Tibial nerve (tissue), 4 donors: ENCODE measurements around the gene METRNL. TPM values are rescaled to one million over a fixed set of nuclear protein-coding genes. Genes with fewer than 3 reads are reported as not detected.
A peak's percentile ranks its signal among the peaks of the same experiment; 100 is the strongest.

Experiments used
- DNase-seq, 2 donors: peaks; one replicate each; pipeline ENCODE4 v3.0.0-alpha.2; 2019; ENCODE audit warnings: low spot score in 2 of 2
- H3K27ac ChIP-seq, 4 donors: fragments of 200-600 bp; sonication (generic) in 3 of 4; one replicate each; pipeline ENCODE4 v1.5.1; 2017 to 2019; ENCODE audit warnings: mild to moderate bottlenecking in 1 of 4
- H3K27me3 ChIP-seq, 2 donors: fragments of 200-600 bp; sonication (generic) in 1 of 2; one replicate each; pipeline versions ENCODE4 v1.5.1 to v1.6.0; 2017 to 2019
- H3K36me3 ChIP-seq, 3 donors: fragments of 200-600 bp; sonication (generic); one replicate each; pipeline ENCODE4 v1.5.1; 2018 to 2019
- H3K4me1 ChIP-seq, 4 donors: fragments of 200-600 bp; sonication (generic) in 3 of 4; one replicate each; pipeline ENCODE4 v1.5.1; 2017 to 2019
- H3K4me3 ChIP-seq, 4 donors: fragments of 200-600 bp; sonication (generic) in 3 of 4; one replicate each; pipeline ENCODE4 v1.5.1; 2017 to 2019; ENCODE audit warnings: mild to moderate bottlenecking in 1 of 4, moderate library complexity in 1 of 4
- H3K9me3 ChIP-seq, 4 donors: fragments of 200-600 bp; sonication (generic) in 3 of 4; one replicate each; pipeline ENCODE4 v1.5.1; 2017 to 2019
- EP300 ChIP-seq, 2 donors: sonication (generic); formaldehyde crosslinking; IDR thresholded peaks; one replicate each; pipeline ENCODE4 v1.6.1; 2017; ENCODE audit warnings: antibody characterized with exemption in 2 of 2, mild to moderate bottlenecking in 1 of 2
- POLR2A ChIP-seq, 2 donors: fragments of 450-650 bp; IDR thresholded peaks; one replicate each; pipeline ENCODE4 v1.6.1; 2017; ENCODE audit warnings: antibody characterized with exemption in 2 of 2, mild to moderate bottlenecking in 2 of 2, moderate library complexity in 2 of 2
- WGBS, 2 donors: methylation state at CpG; one replicate each; pipeline ENCODE4 v1.1.5; 2018; 5-methylcytosine and 5-hydroxymethylcytosine counted together
- total RNA-seq, 4 donors: library from RNA; depleted of rRNA; stranded (reverse); fragments of >200 nt; gene quantifications; one replicate each; pipeline ENCODE4 v1.1.0, GENCODE V29; 2016
- TF ChIP-seq, protein P1 (sequence below), 5 experiments: fragments of 200-600 bp in 3 of 5; fragments of 450-650 bp in 2 of 5; sonication (generic) in 3 of 5; IDR thresholded peaks; one replicate each; pipeline ENCODE4 v1.5.1; 2016 to 2019; ENCODE audit warnings: antibody characterized with exemption in 5 of 5, mild to moderate bottlenecking in 3 of 5, moderate library complexity in 2 of 5

METRNL gene
- total RNA-seq, 4 donors from 2014 or later: 112 to 162 (median 147) TPM

DNA sequence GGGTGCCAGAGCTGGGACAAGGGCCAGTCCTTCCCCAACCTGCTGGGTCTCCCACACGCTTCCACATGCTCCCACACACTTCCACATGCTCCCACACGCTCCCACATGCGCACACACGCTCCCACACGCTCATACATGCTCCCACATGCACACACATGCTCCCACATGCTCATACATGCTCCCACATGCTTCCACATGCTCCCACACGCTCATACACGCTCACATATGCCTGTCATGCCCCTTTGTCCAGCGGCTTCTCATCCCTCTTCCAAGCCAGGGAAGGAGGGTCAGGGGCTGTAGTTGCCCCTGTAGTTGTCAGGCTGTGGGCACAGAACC, 9.9 kb upstream of the METRNL start:
- Histone ChIP-seq H3K27ac (peak overlapping the region in 2 of 4 donors; percentile 57 to 77), H3K36me3 (no peaks in the 10 kb centered on the region), H3K4me1 (peaks cover 0 to 38% (median 0%) of the 10 kb centered on the region in 4 donors), H3K9me3 (no peaks in the 10 kb centered on the region), H3K27me3 (no peaks in the 10 kb centered on the region), H3K4me3 (no peak overlapping the region)
- no peak for TF ChIP-seq POLR2A (IDR thresholded peaks at IDR 0.05)
- TF ChIP-seq EP300 (IDR thresholded peaks at IDR 0.05): no peak
- no peak for DNase-seq
- 88 to 93% methylated on average over 8 of the region's 8 CpGs for WGBS, 2 donors

DNA sequence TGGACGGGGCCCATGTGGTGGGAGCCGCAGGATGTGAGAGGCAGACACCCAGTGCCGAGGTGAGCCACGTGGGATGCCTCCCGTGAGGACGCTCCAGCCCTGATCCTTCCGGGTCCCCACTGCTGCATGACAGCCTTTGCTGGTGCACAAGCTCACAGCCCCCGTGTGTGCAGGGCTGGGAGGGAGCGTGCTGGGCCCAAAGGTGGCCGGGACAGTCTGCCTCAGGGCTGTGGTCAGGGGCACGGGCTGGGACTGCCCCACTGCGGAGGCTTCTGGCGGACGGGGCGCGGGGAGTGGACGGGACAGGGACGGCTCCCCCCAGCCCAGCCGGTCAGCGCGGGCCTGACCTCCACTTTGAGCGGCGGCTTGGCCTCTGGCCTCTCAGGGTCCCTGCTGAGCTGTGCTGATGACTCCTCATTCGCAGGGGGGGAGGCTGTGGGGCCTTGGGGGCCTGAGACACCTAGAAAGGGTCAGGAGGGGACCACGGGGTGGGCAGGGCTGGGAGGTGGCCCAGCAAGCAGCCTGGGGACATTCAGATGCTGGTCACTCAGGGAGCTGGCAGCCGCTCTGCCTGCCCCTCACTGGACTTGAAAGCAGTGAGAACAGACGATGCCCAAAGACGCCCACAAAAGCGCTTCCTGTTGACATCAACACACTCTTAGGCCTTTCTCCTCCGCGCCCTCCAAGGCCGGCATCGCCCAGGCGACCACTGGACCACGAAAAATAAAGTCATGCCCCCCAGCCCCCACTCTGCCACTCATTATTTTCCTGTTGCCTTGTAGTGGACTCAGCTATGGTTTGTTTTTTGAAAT, 9.3 kb upstream of the METRNL start:
- Histone ChIP-seq H3K9me3 (no peaks in the 10 kb centered on the region), H3K27me3 (no peaks in the 10 kb centered on the region), H3K4me1 (peaks cover 0 to 38% (median 0%) of the 10 kb centered on the region in 4 donors), H3K27ac (peak overlapping the region in 3 of 4 donors; percentile 57 to 77 (median 58)), H3K36me3 (no peaks in the 10 kb centered on the region), H3K4me3 (no peak overlapping the region)
- DNase-seq: no peak
- TF ChIP-seq POLR2A (IDR thresholded peaks at IDR 0.05): no peak
- TF ChIP-seq, protein P1, sequence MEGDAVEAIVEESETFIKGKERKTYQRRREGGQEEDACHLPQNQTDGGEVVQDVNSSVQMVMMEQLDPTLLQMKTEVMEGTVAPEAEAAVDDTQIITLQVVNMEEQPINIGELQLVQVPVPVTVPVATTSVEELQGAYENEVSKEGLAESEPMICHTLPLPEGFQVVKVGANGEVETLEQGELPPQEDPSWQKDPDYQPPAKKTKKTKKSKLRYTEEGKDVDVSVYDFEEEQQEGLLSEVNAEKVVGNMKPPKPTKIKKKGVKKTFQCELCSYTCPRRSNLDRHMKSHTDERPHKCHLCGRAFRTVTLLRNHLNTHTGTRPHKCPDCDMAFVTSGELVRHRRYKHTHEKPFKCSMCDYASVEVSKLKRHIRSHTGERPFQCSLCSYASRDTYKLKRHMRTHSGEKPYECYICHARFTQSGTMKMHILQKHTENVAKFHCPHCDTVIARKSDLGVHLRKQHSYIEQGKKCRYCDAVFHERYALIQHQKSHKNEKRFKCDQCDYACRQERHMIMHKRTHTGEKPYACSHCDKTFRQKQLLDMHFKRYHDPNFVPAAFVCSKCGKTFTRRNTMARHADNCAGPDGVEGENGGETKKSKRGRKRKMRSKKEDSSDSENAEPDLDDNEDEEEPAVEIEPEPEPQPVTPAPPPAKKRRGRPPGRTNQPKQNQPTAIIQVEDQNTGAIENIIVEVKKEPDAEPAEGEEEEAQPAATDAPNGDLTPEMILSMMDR (IDR thresholded peaks at IDR 0.05): no peak
- no peak for TF ChIP-seq EP300 (IDR thresholded peaks at IDR 0.05)
- WGBS, 2 donors: 65 to 69% methylated on average over 29 to 35 of the region's 35 CpGs

DNA sequence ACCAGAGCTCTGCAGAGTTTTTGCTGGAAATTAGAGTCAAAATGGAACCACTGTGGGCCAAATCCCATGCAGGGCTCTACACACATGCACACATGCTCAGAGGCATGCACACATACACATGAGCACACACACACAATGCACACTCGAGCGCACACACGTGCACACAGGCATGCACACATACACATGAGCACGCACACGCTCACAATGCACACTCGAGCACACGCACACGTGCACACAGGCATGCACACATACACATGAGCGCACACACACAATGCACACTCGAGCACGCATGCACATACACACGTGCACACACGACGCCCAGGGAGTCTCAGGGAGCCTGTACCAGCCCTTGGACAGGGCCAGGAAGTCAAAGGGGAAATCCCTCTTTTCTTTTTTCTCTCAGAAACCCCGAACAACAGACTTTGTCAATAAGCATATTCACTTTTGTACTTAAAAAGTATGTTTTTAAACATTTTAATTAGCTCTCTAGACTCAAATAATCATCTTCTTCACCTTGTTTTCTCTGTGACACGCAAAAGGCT, 8.5 kb upstream of the METRNL start:
- H3K9me3 ChIP-seq: no peaks in the 10 kb centered on the region
- peaks cover 0 to 38% (median 0%) of the 10 kb centered on the region in 4 donors for H3K4me1 ChIP-seq
- no peak overlapping the region for H3K4me3 ChIP-seq
- TF ChIP-seq, protein P1 (IDR thresholded peaks at IDR 0.05): no peak
- no peak for TF ChIP-seq POLR2A (IDR thresholded peaks at IDR 0.05)
- no peak for TF ChIP-seq EP300 (IDR thresholded peaks at IDR 0.05)
- no peak for DNase-seq
- 90 to 95% methylated on average over 16 of the region's 16 CpGs for WGBS, 2 donors
- peak overlapping the region in 1 of 4 donors; percentile 77 for H3K27ac ChIP-seq
- H3K27me3 ChIP-seq: no peaks in the 10 kb centered on the region
- H3K36me3 ChIP-seq: no peaks in the 10 kb centered on the region

DNA sequence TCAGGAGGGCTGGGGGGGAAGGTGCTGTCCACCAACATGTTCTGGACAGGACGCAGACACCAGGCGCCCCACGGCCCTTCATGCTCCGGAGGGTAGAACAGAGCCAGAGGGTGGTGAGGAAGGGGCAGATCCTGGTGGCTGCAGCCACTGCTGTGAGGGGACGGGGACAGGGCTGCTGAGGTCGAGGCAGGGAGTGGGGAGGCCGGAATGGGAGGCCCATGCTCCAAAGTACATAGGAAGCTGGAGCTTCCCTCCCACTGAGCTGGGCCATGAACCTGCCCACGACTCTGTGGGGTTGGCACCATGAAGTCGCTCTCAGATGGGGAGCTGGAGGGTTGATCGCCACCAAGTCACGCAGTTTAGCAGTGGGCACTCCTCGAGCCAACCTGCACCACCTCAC, 8.0 kb upstream of the METRNL start:
- 92% methylated on average over 12 of the region's 12 CpGs for WGBS, 2 donors
- Histone ChIP-seq H3K36me3 (no peaks in the 10 kb centered on the region), H3K9me3 (no peaks in the 10 kb centered on the region), H3K27ac (peak overlapping the region in 1 of 4 donors; percentile 77), H3K4me1 (peaks cover 0 to 38% (median 0%) of the 10 kb centered on the region in 4 donors), H3K27me3 (no peaks in the 10 kb centered on the region), H3K4me3 (no peak overlapping the region)
- no peak for DNase-seq
- TF ChIP-seq, protein P1 (IDR thresholded peaks at IDR 0.05): no peak
- TF ChIP-seq POLR2A (IDR thresholded peaks at IDR 0.05) (no peak), EP300 (IDR thresholded peaks at IDR 0.05) (no peak)

DNA sequence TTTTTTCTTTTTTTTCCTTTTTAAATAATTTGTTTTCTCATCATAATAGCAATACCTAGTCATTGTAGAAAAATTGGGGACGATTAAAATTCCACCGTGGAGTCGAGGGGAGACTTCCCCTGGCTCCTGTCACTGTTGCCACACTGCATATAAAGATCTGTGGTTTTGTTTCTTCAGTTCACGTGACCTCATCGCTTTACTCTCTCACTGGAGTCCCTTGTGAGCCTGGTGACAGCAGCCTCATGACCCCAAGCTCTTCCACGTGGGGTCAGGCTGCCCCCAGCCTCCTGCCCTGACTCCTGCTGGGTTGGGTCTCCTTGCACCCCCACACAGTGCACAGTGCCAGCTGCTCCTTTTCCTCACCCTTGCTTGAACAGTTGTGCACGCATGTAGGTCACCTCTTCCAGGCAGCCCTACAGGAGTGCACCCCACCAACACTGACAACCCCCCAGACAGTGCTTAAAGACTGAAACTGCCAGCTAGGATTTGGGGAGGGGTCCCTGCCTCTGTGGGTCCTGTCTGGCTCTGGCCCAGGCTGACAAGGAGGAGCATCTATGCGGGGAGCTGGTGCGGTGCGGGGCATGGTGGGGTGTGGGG, 7.3 kb upstream of the METRNL start:
- H3K4me1 ChIP-seq: peaks cover 0 to 38% (median 0%) of the 10 kb centered on the region in 4 donors
- H3K27ac ChIP-seq: peak overlapping the region in 1 of 4 donors; percentile 77
- TF ChIP-seq, protein P1 (IDR thresholded peaks at IDR 0.05): no peak
- TF ChIP-seq EP300 (IDR thresholded peaks at IDR 0.05) (no peak), POLR2A (IDR thresholded peaks at IDR 0.05) (no peak)
- H3K9me3 ChIP-seq: no peaks in the 10 kb centered on the region
- no peaks in the 10 kb centered on the region for H3K27me3 ChIP-seq
- 46 to 56% methylated on average over 6 to 9 of the region's 10 CpGs for WGBS, 2 donors
- H3K36me3 ChIP-seq: no peaks in the 10 kb centered on the region
- no peak overlapping the region for H3K4me3 ChIP-seq
- DNase-seq: no peak
